ENCODE results near the gene BRIX1. TPM values are rescaled to one million over a fixed set of nuclear protein-coding genes. Genes with fewer than 3 reads are reported as not detected.
"Not testable (repeated sequence)": the region's sequence is repeated elsewhere in the genome, so short reads cannot be mapped to it uniquely, and the experiment has no call there.

BRIX1 gene
- total RNA-seq, 1 donor from 2014 or later = 10.3 TPM

- intact Hi-C loops (cut with DNase I) = no loop called here
- DNase-seq (ENCODE audit: missing footprints) (no peak), ATAC-seq (no peak)
Observed at GRCh38 chr5:34900652-34901051, 14.9 kb upstream of the BRIX1 start.

- DNase-seq (ENCODE audit: missing footprints) = no peak
- intact Hi-C loops (cut with DNase I) = no loop called here
Observed at GRCh38 chr5:34903260-34903659, 12.3 kb upstream of the BRIX1 start.

DNA sequence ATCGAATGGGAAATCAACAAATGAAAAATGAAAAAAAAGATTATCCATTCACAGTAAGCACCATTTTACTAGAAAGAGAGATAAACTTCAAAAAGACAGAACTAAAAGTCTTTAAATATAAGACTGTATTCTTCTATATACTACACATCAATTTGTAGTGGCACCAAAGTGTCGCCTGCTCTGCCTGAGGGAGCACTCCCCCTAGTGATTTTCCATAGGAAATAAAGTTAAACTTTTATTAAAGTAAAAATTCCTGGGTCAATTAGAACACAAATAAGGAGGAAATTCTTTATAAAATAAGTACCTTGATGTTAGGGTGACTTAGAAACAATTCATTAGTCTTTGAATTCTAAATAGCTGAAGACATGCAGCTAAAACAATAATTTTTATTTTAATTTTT is 9.9 kb upstream of the BRIX1 start:
- ATAC-seq (no peak), DNase-seq (ENCODE audit: missing footprints) (no peak)
- intact Hi-C loops (cut with DNase I) = no loop called here

More at GRCh38 chr5:34903260-34903659, 12.3 kb upstream of the BRIX1 start:
- no peak for ATAC-seq

- DNase-seq (ENCODE audit: missing footprints) (no peak), ATAC-seq (no peak)
- intact Hi-C loops (cut with DNase I) = loop anchor here (10.0 kb wide), 1 partner anchor 1468 kb away; the partner anchor contains the start of gene TARS1
Observed at GRCh38 chr5:34913072-34913471, 2.4 kb upstream of the BRIX1 start.

DNA sequence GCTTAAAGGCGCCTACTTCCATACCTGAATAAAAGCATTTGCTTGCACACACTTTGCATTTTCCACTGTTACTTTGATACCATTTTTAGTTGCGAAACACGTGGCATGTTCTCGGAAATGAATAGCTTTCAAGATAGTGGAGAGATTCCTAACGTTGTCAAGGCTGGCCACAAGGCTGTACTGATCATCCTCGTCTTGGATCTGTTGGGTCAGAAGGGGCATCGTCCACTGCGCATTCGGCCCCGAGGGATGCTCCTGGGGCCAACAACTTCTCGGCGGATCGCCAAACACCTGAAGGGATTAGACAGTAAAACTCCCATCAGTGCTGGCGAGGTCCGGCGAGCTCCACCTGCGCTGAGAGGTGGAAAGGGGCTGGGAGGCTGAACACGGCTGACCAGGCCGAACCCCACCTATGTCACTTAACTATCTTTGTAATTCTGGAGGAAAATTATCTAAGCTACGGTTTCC is 806 bp upstream of the BRIX1 start:
- ATAC-seq (no peak), DNase-seq (ENCODE audit: missing footprints) (peak; percentile 70)
- intact Hi-C loops (cut with DNase I) = loop anchor here (1.0 to 10.0 kb wide), 2 partner anchors 15 to 1470 kb away; partner anchors contain the start of genes DNAJC21 and TARS1

GRCh38 chr5:34915856-34916192 is 313 bp downstream of the BRIX1 start:
- ATAC-seq (no peak), DNase-seq (ENCODE audit: missing footprints) (no peak)
- intact Hi-C loops (cut with DNase I) = loop anchor here (1.0 to 10.0 kb wide), 2 partner anchors 13 to 1471 kb away; partner anchors contain the start of genes DNAJC21 and TARS1

- DNase-seq (ENCODE audit: missing footprints) (no peak), ATAC-seq (no peak)
- intact Hi-C loops (cut with DNase I) = loop anchor here (10.0 kb wide), 1 partner anchor 1472 kb away; the partner anchor contains the start of gene TARS1
Observed at GRCh38 chr5:34916518-34916917, 1.0 kb downstream of the BRIX1 start.

DNA sequence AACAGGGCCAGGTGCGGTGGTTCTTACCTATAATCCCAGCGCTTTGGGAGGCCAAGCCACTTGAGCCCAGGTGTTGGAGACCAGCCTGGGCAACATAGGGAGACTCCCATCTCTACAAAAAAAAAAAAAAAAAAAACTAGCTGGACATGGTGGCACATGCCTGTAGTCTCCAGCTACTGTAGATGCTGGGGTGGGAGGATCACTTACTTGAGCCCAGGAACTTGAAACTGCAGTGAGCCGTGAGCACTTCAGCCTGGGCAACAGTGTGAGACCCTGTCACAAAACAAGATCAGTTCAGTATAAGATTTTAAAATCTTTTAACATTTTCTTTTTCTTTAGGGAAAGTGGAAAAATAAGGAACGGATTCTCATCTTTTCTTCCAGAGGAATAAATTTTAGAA is 2.5 kb downstream of the BRIX1 start:
- intact Hi-C loops (cut with DNase I) = loop anchor here (10.0 kb wide), 1 partner anchor 1473 kb away; the partner anchor contains the start of gene TARS1
- ATAC-seq (no peak), DNase-seq (ENCODE audit: missing footprints) (no peak)

- intact Hi-C loops (cut with DNase I) = loop anchor here (10.0 kb wide), 1 partner anchor 1474 kb away; the partner anchor contains the start of gene TARS1
- DNase-seq (ENCODE audit: missing footprints) (no peak), ATAC-seq (no peak)
Observed at GRCh38 chr5:34919077-34919476, 3.6 kb downstream of the BRIX1 start.

DNA sequence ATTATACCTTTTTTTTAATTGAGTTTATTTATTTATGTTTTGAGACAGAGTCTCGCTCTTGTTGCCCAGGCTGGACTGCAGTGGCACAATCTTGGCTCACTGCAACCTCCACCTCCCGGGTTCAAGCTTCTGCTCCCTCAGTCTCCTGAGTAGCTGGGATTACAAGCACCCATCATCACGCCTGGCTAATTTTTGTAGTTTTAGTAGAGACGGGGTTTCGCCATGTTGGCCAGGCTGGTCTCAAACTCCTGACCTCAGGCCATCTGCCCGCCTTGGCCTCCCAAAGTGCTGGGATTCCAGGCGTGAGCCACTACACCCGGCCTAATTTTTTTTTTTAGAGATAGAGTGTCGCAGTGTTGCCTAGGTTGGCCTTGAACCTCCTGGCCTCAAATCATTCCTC is 7.7 kb downstream of the BRIX1 start:
- ATAC-seq; DNase-seq (ENCODE audit: missing footprints); intact Hi-C loops (cut with DNase I): not testable (repeated sequence)

GRCh38 chr5:34923694-34924461 is 8.4 kb downstream of the BRIX1 start:
- ATAC-seq (no peak), DNase-seq (ENCODE audit: missing footprints) (no peak)
- intact Hi-C loops (cut with DNase I) = no loop called here

DNA sequence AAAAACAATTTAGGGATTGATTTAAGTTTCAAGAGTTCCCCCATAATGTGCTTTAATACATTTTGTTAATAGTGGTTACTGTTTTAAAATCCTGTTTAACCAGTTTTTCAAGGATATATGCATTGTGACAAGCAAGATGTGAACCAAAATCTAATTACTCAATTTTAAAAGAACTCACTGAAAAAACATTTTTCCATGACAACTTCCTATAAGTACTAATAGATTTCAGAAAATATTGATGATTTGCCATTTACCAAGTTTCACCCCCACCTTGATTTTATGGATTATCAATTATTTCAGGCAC is 8.9 kb downstream of the BRIX1 start:
- ATAC-seq (no peak), DNase-seq (ENCODE audit: missing footprints) (no peak)
- intact Hi-C loops (cut with DNase I) = no loop called here

GRCh38 chr5:34926318-34926888 is 10.9 kb downstream of the BRIX1 start:
- ATAC-seq (no peak), DNase-seq (ENCODE audit: missing footprints) (no peak)
- intact Hi-C loops (cut with DNase I) = no loop called here

- ATAC-seq (no peak), DNase-seq (ENCODE audit: missing footprints) (no peak)
- intact Hi-C loops (cut with DNase I) = no loop called here
Observed at GRCh38 chr5:34927785-34928184, 12.3 kb downstream of the BRIX1 start.

DNA sequence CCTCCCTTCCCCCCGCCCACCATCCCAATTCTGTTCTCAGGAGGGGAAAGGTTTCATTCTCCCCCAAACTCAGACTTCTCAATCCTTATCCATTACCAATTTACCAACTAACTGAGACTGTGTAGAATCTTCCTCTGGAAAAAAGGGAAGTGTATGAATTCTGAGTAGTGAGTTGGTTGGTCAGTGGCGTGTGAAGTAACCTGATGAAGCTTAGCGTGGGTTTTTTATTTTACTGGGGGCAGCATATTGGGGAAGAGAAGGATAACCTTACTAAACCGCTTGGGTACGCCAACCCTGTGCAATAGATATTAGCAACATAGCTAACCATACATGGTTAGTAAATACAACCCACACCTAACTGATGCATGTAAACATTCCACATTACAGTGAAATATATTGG is 12.8 kb downstream of the BRIX1 start:
- intact Hi-C loops (cut with DNase I) = no loop called here
- DNase-seq (ENCODE audit: missing footprints) (no peak), ATAC-seq (no peak)

DNA sequence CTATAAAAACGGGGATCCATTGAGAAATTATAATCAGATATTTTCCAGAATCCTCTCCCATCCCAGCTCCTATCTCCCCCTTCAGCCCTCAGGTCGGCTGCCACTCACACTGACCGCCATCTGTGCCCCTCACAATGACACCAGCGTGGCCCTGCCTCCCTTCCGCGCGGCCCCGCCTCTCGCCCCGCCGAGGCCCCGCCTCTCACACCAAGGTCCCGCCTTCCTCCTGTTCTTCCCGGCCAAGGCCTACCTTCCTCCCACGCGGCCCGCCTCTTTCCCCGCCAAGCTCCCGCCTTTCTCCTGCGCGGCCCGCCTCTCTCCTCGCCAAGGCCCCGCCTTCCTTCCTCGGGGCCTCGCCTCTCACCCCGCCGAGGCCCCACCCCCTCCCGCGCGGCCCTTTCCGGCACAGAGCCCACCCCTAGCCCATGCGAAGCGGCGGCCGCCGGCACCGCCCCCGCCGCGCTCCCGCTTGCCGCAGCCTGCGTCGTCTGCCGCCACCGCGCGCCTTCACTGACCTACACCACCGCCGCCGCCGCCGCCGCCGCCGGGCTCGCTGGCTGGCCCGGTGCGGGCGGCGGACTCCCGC is 13.7 kb downstream of the BRIX1 start, which contains the start of gene DNAJC21:
Gene DNAJC21 (plus strand): TSS at position 426 of the 586 bp plus-strand sequence. CDS start 261 bp downstream, outside the sequence.
- intact Hi-C loops (cut with DNase I) = loop anchor here (1.0 kb wide), 1 partner anchor 14 kb away; the partner anchor contains the start of genes BRIX1 and RAD1
- DNase-seq (ENCODE audit: missing footprints) (peak; percentile 98), ATAC-seq (peak; percentile 98)

GRCh38 chr5:34929720-34930461 is 14.4 kb downstream of the BRIX1 start:
- ATAC-seq (peak; percentile 75), DNase-seq (ENCODE audit: missing footprints) (peak; percentile 95)
- intact Hi-C loops (cut with DNase I) = loop anchor here (1.0 kb wide), 1 partner anchor 15 kb away; the partner anchor contains the start of genes BRIX1 and RAD1

DNA sequence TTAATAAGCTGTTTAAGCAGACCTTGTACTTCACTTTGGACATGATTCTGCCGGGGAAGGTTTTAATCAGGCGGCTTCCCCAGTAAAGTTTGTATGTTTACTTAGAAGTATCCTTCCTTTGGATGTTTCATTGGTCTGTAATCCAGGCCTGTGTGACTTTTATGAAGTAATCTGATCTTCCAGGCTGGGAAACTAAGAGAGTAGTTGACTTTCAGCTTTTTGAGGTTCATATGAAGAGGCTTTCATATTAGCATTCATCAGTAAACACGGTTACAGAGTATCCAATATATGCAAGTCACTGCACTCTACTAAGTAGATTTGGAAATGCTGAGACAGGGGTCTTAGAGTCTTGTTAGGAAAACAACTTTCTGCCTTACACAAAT is 14.9 kb downstream of the BRIX1 start:
- intact Hi-C loops (cut with DNase I) = no loop called here
- ATAC-seq (no peak), DNase-seq (ENCODE audit: missing footprints) (no peak)

DNA sequence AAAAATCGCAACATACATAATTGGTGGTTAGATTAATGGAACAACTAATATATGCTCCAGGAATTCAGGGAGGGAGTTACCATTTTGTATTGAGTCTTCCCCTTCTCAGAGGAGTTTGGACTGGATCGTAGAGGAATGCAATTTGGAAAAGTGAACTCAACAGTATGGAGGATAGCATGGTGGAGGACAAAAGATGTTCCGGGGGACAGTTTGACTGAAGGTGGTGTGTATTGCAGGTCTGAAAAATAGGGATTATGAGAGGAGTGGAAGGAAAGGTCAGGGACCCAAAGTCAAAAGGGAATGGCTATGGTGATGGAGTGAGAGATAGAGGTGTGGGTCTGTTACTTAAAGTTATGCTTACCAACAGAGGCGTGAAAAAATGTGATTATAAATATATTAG is 15.4 kb downstream of the BRIX1 start:
- intact Hi-C loops (cut with DNase I) = no loop called here
- ATAC-seq = no peak

More for the DNA sequence above, 15.4 kb downstream of the BRIX1 start:
- no peak for DNase-seq (ENCODE audit: missing footprints)

Measured in Right ventricle myocardium inferior (tissue), 1 donor.